Epithelial cell of esophagus (primary cell): Measurements from ENCODE around the gene AVPI1.

Experiments
- DNase-seq: peaks from one replicate; pipeline ENCODE4 v3.0.0; 2010; ENCODE audit warnings: low read depth
- H3K4me3 ChIP-seq: 2 replicates; pipeline ENCODE4 v1.5.1; 2011; ENCODE audit warnings: mild to moderate bottlenecking, low read length, control low read depth
- CTCF ChIP-seq: IDR thresholded peaks from 2 replicates; pipeline ENCODE4 v1.5.1; 2011; ENCODE audit warnings: low read depth, mild to moderate bottlenecking, low read length, control low read depth, inconsistent platforms; ENCODE audit not compliant: insufficient read depth; ENCODE audit errors: missing control alignments

Gene AVPI1

GRCh38 chr10:97718659-97719142 is 31.7 kb upstream of the AVPI1 start:
- peak; percentile 99 for DNase-seq
- no peak overlapping the region for H3K4me3 ChIP-seq
- TF ChIP-seq CTCF, result no peak

GRCh38 chr10:97718178-97718577 is 31.1 kb upstream of the AVPI1 start:
- H3K4me3 ChIP-seq, result no peak overlapping the region
- no peak for DNase-seq
- TF ChIP-seq CTCF, result no peak

GRCh38 chr10:97717627-97718026 is 30.6 kb upstream of the AVPI1 start:
- DNase-seq, result no peak
- TF ChIP-seq CTCF, result no peak
- no peak overlapping the region for H3K4me3 ChIP-seq

GRCh38 chr10:97715259-97715874 is 28.3 kb upstream of the AVPI1 start:
- no peak for DNase-seq
- TF ChIP-seq CTCF, result no peak
- peak overlapping the region; percentile 57 for H3K4me3 ChIP-seq

- peak; percentile 86 for DNase-seq
- no peak for TF ChIP-seq CTCF
- peak overlapping the region; percentile 57 for H3K4me3 ChIP-seq
Measured at GRCh38 chr10:97714401-97715258, 27.6 kb upstream of the AVPI1 start.

GRCh38 chr10:97713826-97714400 is 26.9 kb upstream of the AVPI1 start:
- peak; percentile 32 for TF ChIP-seq CTCF
- peak overlapping the region; percentile 57 for H3K4me3 ChIP-seq
- DNase-seq, result peak; percentile 89
